ENCODE measurements around the gene GRID1. TPM values are rescaled to one million over a fixed set of nuclear protein-coding genes. Genes with fewer than 3 reads are reported as not detected.
A peak's percentile ranks its signal among the peaks of the same experiment; 100 is the strongest.

Gene GRID1
- total RNA-seq, 1 donor from 2014 or later: under 0.01 TPM

DNA sequence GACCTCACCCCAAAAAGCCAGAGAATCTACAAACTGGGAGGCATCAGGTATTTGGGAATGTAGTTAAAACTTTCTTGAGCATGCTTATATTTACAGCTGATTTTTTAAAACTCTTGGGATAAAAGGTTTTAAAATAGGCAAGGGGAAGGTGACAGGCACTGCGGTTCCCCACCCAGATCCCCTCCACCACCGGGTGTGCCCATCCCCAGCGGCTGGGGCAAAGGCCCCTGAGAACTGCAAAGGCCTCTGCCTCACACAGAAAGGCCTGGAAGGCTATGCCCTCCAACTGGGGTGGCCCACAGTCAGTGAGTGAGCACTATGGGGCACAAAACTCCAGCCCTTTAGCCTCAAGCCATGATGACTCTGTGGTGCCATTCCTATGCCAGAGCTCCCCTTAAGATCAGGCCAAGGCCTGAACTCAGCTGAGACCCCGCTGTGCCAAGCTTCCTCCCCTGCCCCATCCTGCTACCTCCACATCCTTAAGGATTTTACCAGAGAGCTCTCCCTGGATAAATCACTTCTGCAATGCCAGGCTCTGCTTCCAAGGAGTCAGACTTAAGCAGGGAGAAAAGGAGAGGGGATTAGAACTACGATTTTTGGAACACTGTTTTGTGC is 299.1 kb downstream of the GRID1 start:
- Histone ChIP-seq H3K36me3 (ENCODE audit: control insufficient read depth, insufficient read depth, low read length) (no peaks in the 10 kb centered on the region), H3K4me3 (ENCODE audit: low read depth, low read length) (no peak overlapping the region), H3K27me3 (ENCODE audit: control insufficient read depth, insufficient read depth, low read length) (no peaks in the 10 kb centered on the region)
- FAIRE-seq (peak; percentile 32), DNase-seq (ENCODE audit: low read depth) (no peak)
- TF ChIP-seq, protein P1, sequence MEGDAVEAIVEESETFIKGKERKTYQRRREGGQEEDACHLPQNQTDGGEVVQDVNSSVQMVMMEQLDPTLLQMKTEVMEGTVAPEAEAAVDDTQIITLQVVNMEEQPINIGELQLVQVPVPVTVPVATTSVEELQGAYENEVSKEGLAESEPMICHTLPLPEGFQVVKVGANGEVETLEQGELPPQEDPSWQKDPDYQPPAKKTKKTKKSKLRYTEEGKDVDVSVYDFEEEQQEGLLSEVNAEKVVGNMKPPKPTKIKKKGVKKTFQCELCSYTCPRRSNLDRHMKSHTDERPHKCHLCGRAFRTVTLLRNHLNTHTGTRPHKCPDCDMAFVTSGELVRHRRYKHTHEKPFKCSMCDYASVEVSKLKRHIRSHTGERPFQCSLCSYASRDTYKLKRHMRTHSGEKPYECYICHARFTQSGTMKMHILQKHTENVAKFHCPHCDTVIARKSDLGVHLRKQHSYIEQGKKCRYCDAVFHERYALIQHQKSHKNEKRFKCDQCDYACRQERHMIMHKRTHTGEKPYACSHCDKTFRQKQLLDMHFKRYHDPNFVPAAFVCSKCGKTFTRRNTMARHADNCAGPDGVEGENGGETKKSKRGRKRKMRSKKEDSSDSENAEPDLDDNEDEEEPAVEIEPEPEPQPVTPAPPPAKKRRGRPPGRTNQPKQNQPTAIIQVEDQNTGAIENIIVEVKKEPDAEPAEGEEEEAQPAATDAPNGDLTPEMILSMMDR (IDR thresholded peaks at IDR 0.05; ENCODE audit: insufficient read depth, low read length, severe bottlenecking): no peak

DNA sequence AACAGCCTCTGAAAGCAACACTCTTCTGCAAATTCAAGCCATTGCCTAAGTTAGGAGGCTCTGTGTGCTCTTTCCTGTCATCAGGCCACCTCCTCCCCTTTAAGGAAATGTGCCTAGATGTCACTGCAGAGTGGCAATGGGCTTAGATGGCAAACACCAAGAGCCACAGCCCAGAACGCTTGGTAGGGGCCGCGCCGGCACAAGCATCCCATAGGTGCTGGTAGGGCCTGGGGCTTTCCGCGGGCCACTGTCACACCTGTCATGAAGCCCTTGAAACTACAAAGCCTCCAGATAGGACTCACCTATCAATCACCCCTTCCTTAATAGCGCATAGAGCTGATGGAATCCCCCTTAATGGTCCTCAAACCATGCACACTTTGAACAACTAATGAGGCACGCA is 299.9 kb downstream of the GRID1 start:
- TF ChIP-seq, protein P1 (IDR thresholded peaks at IDR 0.05; ENCODE audit: insufficient read depth, low read length, severe bottlenecking): no peak
- DNase-seq (ENCODE audit: low read depth): no peak
- no peak for FAIRE-seq
- Histone ChIP-seq H3K36me3 (ENCODE audit: control insufficient read depth, insufficient read depth, low read length) (no peaks in the 10 kb centered on the region), H3K4me3 (ENCODE audit: low read depth, low read length) (no peak overlapping the region), H3K27me3 (ENCODE audit: control insufficient read depth, insufficient read depth, low read length) (no peaks in the 10 kb centered on the region)

DNA sequence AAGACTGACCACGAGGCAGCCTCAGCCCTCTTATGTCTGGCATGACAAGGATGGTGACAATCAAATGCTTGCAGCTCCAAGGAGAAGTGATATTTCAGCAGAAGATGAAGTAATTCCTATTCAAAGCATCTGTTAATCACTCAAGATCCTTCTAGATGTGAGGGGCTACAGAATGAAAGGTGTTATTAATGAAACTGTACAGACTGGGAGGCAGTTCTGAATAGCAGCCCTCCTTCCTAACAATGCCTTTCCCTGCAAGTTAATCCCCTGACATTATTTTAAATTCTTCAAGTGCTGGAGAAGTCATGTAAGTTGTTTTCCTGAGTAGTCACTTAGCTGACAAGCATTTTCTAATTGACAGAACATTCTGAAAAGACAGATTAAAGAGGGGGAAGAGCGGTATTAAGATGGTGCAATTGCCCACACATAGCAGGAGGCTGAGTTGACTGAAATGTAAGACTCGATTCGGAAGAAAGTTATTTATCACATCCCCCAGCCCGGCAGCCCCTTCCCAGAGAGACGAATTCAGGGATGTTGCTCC is 300.8 kb downstream of the GRID1 start:
- TF ChIP-seq, protein P1 (IDR thresholded peaks at IDR 0.05; ENCODE audit: insufficient read depth, low read length, severe bottlenecking): no peak
- FAIRE-seq: no peak
- DNase-seq (ENCODE audit: low read depth): no peak
- H3K36me3 ChIP-seq (ENCODE audit: control insufficient read depth, insufficient read depth, low read length): no peaks in the 10 kb centered on the region
- H3K4me3 ChIP-seq (ENCODE audit: low read depth, low read length): no peak overlapping the region
- H3K27me3 ChIP-seq (ENCODE audit: control insufficient read depth, insufficient read depth, low read length): no peaks in the 10 kb centered on the region

DNA sequence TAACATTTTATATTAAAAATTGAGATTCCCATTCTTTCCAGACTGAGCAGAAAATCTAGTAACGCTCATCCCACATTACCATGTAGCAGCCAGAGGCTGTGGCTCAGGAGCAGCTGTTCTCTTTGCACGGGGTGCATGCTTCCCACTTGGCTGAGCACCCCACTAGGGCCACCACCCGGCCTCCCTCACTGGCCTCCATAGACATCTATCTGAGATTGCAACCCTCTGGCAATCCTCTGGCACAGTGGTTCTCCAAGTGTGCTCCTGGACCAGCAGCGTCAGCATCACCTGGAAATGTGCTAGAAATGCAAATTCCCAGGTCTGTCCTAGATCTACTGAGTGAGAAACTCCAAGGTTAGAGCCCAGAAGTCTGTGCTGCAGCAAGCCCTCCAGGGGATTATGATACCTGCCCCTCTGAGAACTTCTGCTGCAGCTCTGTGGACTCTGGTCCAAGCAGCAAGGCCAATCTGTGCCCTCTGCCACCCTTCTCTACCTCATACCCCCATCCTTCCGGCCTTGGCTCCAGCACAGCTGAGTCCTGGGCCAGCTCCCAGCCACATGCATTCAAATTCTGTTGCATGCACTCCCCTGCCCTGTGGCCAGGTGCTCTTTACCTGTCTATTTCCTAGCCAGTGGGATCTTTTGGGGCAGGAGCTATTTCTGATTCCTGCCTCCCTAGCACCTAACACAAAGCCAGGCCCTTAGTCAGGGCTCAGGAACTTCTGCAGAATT is 301.5 kb downstream of the GRID1 start:
- FAIRE-seq (no peak), DNase-seq (ENCODE audit: low read depth) (no peak)
- Histone ChIP-seq H3K36me3 (ENCODE audit: control insufficient read depth, insufficient read depth, low read length) (no peaks in the 10 kb centered on the region), H3K27me3 (ENCODE audit: control insufficient read depth, insufficient read depth, low read length) (no peaks in the 10 kb centered on the region), H3K4me3 (ENCODE audit: low read depth, low read length) (no peak overlapping the region)
- TF ChIP-seq, protein P1 (IDR thresholded peaks at IDR 0.05; ENCODE audit: insufficient read depth, low read length, severe bottlenecking): no peak

DNA sequence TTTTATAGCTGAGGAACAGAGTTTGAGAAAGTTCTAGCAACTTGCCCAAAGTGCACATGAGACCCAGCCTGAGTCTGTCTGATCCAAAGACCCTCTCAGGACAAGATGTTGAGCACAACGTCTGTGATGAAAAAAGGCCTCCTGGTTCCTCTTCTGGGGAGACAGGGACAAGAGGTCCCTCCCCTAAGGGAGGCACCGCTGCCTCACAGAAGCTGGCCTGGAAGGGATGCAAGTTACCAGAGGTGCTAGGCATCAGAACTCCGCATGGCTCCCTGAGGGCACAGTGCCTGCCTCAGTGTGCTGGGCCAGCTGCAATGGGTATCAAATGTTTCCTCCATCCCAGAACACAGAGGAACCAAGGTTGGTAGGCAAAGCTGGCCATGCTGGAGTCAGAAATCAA is 302.4 kb downstream of the GRID1 start:
- Histone ChIP-seq H3K4me3 (ENCODE audit: low read depth, low read length) (no peak overlapping the region), H3K27me3 (ENCODE audit: control insufficient read depth, insufficient read depth, low read length) (no peaks in the 10 kb centered on the region), H3K36me3 (ENCODE audit: control insufficient read depth, insufficient read depth, low read length) (no peaks in the 10 kb centered on the region)
- TF ChIP-seq, protein P1 (IDR thresholded peaks at IDR 0.05; ENCODE audit: insufficient read depth, low read length, severe bottlenecking): no peak
- FAIRE-seq: no peak
- no peak for DNase-seq (ENCODE audit: low read depth)

All from bronchial epithelial cell (primary cell).